Activated CD8-positive, alpha-beta memory T cell treated with anti-CD3 and anti-CD28 coated beads for 1 hour (primary cell): ENCODE measurements around the gene KRTAP4-16.
"Not testable (repeated sequence)": the region's sequence is repeated elsewhere in the genome, so short reads cannot be mapped to it uniquely, and the experiment has no call there.

Source experiments
- DNase-seq, 2 donors: peaks; one replicate each; pipeline ENCODE4 v3.0.0-alpha.2; 2020; ENCODE audit warnings: low read depth in 1 of 2; ENCODE audit errors: extremely low read depth in 1 of 2

KRTAP4-16 gene

GRCh38 chr17:41076788-41077187 is 25.2 kb downstream of the KRTAP4-16 start:
- DNase-seq: no peak

GRCh38 chr17:41073676-41074075 is 28.3 kb downstream of the KRTAP4-16 start:
- DNase-seq: no peak

GRCh38 chr17:41071606-41072360 is 30.2 kb downstream of the KRTAP4-16 start:
- no peak for DNase-seq

GRCh38 chr17:41069031-41069430 is 33.0 kb downstream of the KRTAP4-16 start:
- no peak for DNase-seq

GRCh38 chr17:41067281-41067680 is 34.7 kb downstream of the KRTAP4-16 start:
- DNase-seq: no peak

- DNase-seq: no peak
Measured at GRCh38 chr17:41065829-41066624, 36.0 kb downstream of the KRTAP4-16 start, which contains the start of gene KRTAP2-4. KRTAP2-4 (minus strand) TSS chr17:41065879; CDS start chr17:41065845, 34 bp downstream.

GRCh38 chr17:41065016-41065689 is 36.9 kb downstream of the KRTAP4-16 start:
- not testable (repeated sequence) for DNase-seq

- no peak for DNase-seq
Measured at GRCh38 chr17:41064301-41064700, 37.7 kb downstream of the KRTAP4-16 start.

- no peak for DNase-seq
Measured at GRCh38 chr17:41063449-41063848, 38.6 kb downstream of the KRTAP4-16 start.

- no peak for DNase-seq
Measured at GRCh38 chr17:41061964-41062363, 40.0 kb downstream of the KRTAP4-16 start.

GRCh38 chr17:41060052-41060604 is 41.9 kb downstream of the KRTAP4-16 start, which contains the start of gene KRTAP2-3:
KRTAP2-3 (minus strand) TSS chr17:41060114; CDS start chr17:41060050, 64 bp downstream.
- no peak for DNase-seq

- DNase-seq: not testable (repeated sequence)
Measured at GRCh38 chr17:41059276-41060051, 42.5 kb downstream of the KRTAP4-16 start.

GRCh38 chr17:41058741-41059140 is 43.3 kb downstream of the KRTAP4-16 start:
- no peak for DNase-seq

GRCh38 chr17:41057547-41057946 is 44.5 kb downstream of the KRTAP4-16 start:
- DNase-seq: no peak

- not testable (repeated sequence) for DNase-seq
Measured at GRCh38 chr17:41055130-41055529, 46.9 kb downstream of the KRTAP4-16 start, which contains the start of gene KRTAP2-2. KRTAP2-2 (minus strand) TSS chr17:41055230; CDS start chr17:41055211, 19 bp downstream.

- not testable (repeated sequence) for DNase-seq
Measured at GRCh38 chr17:41054556-41054955, 47.5 kb downstream of the KRTAP4-16 start.

GRCh38 chr17:41054025-41054424 is 48.0 kb downstream of the KRTAP4-16 start:
- DNase-seq: no peak

- no peak for DNase-seq
Measured at GRCh38 chr17:41052566-41052965, 49.4 kb downstream of the KRTAP4-16 start.
